A673 (cell line): ENCODE measurements around the gene PHF24. TPM values are rescaled to one million over a fixed set of nuclear protein-coding genes. Genes with fewer than 3 reads are reported as not detected.

Source experiments
- BruUV-seq: library from RNA; stranded (reverse); fragments of 400-500 nt; replicated peaks from 2 replicates; lab custom pipeline; 2021; lab: Mats Ljungman, UMichigan
- CTCF ChIA-PET: fragments of 300-600 bp; sonication (Branson Sonifier 250); formaldehyde crosslinking; loops from one replicate; lab custom pipeline; 2022; ENCODE audit warnings: antibody characterized with exemption; lab: Charles Lee
- POLR2A ChIA-PET: fragments of 300-600 bp; sonication (Branson Sonifier 250); formaldehyde crosslinking; loops from one replicate; lab custom pipeline; 2022; ENCODE audit warnings: antibody characterized with exemption; ENCODE audit not compliant: low non-redundant PET; lab: Charles Lee
- DNase-seq: peaks from one replicate; pipeline ENCODE4 v3.0.0-alpha.2; 2015; ENCODE audit warnings: low spot score
- H3K27ac ChIP-seq: fragments of 200-600 bp; sonication (generic); 2 replicates; pipeline ENCODE4 v1.5.1; 2016; ENCODE audit warnings: mixed run types, low read depth, mild to moderate bottlenecking, mixed read lengths, antibody characterized with exemption, low read length; ENCODE audit not compliant: poor library complexity, severe bottlenecking
- H3K27me3 ChIP-seq: fragments of 200-600 bp; sonication (generic); replicated peaks from 2 replicates; pipeline ENCODE4 v1.6.1; 2017; ENCODE audit warnings: mixed run types, low read depth, mild to moderate bottlenecking, mixed read lengths, antibody characterized with exemption, low read length; ENCODE audit not compliant: insufficient read depth, poor library complexity
- H3K36me3 ChIP-seq: fragments of 200-600 bp; sonication (generic); 2 replicates; pipeline ENCODE4 v1.6.1; 2016; ENCODE audit warnings: mixed run types, mild to moderate bottlenecking, mixed read lengths, antibody characterized with exemption, low read length; ENCODE audit not compliant: insufficient read depth, poor library complexity, severe bottlenecking
- H3K4me1 ChIP-seq: fragments of 200-600 bp; sonication (generic); 2 replicates; pipeline ENCODE4 v1.6.1; 2017; ENCODE audit warnings: mixed run types, mild to moderate bottlenecking, mixed read lengths, antibody characterized with exemption, low read length; ENCODE audit not compliant: insufficient read depth, poor library complexity, severe bottlenecking
- H3K4me3 ChIP-seq: fragments of 200-600 bp; sonication (generic); 2 replicates; pipeline ENCODE4 v1.5.1; 2016; ENCODE audit warnings: low read depth, mixed run types, mild to moderate bottlenecking, mixed read lengths, low read length; ENCODE audit not compliant: poor library complexity, severe bottlenecking
- H3K9me3 ChIP-seq: fragments of 200-600 bp; sonication (generic); 2 replicates; pipeline ENCODE4 v1.6.1; 2016; ENCODE audit warnings: mixed run types, low read depth, mild to moderate bottlenecking, mixed read lengths, antibody characterized with exemption, low read length; ENCODE audit not compliant: poor library complexity, severe bottlenecking
- CTCF ChIP-seq: fragments of 300-800, 200-600 bp; sonication (generic); conservative IDR thresholded peaks from 2 replicates; pipeline ENCODE4 v1.5.1; 2017; ENCODE audit warnings: low read depth, mild to moderate bottlenecking, antibody characterized with exemption, low read length, moderate library complexity, mixed read lengths
- EZH2 ChIP-seq: fragments of 200-600 bp; sonication (generic); IDR thresholded peaks from 2 replicates; pipeline ENCODE4 v1.6.1; 2017; ENCODE audit warnings: borderline replicate concordance, low read depth, mild to moderate bottlenecking, mixed read lengths, antibody characterized with exemption, low read length; ENCODE audit not compliant: poor library complexity, severe bottlenecking
- intact Hi-C: fragments of 100-400 bp; cut with micrococcal nuclease; formaldehyde crosslinking; loops from one replicate; pipeline ENCODE4 v1.10.0; 2022; ENCODE audit not compliant: unreplicated experiment
- total RNA-seq: library from RNA; stranded (reverse); gene quantifications from 2 replicates; pipeline ENCODE4 v1.2.3, GENCODE V29; 2021

PHF24 gene
- total RNA-seq, 1 experiment from 2014 or later: 0.13 TPM

GRCh38 chr9:34976441-34976840, 18.4 kb downstream of the PHF24 start:
- no peaks in the 10 kb centered on the region for H3K9me3 ChIP-seq
- POLR2A ChIA-PET: no interaction called here

GRCh38 chr9:34976992-34977391, 18.9 kb downstream of the PHF24 start:
- intact Hi-C loops: no loop called here

More at GRCh38 chr9:34976441-34976840, 18.4 kb downstream of the PHF24 start:
- H3K4me1 ChIP-seq: no peaks in the 10 kb centered on the region
- intact Hi-C loops: no loop called here
- TF ChIP-seq CTCF (no peak), EZH2 (no peak)
- BruUV-seq: no TSS peak
- CTCF ChIA-PET: no interaction called here
- no peak overlapping the region for H3K4me3 ChIP-seq
- H3K27me3 ChIP-seq: no peaks in the 10 kb centered on the region
- no peak overlapping the region for H3K27ac ChIP-seq
- DNase-seq: no peak
- no peaks in the 10 kb centered on the region for H3K36me3 ChIP-seq

DNA sequence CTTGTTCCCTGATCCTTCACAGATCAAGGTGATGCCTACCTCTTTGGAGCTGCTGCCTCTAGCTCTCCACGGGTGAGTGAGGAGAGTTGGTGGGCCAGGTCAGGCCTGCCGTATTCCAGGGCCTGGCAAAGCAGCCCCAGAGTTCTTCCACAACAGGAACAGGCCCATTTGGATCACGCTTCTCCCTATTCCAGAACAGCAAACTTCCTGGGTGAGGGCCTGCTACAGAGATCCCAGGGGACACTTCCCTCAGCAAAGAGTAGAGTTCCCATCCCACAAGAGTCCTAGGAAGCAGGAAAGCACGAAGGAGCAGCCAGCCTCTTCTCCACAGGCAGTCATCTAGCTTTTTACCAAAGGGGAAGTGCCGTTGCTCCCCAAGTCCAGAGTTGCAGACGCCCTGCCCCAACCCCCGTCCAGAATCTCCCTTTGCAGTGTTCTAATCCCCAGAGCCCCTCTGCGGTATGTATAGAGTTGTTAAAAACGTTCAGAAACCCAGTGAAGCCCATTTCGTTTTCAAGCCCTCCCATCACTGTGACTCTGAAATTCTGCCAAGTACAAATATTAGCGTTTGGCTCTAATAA, 22.2 kb downstream of the PHF24 start:
- no peak for TF ChIP-seq EZH2
- no peak for TF ChIP-seq CTCF
- Histone ChIP-seq H3K36me3 (no peaks in the 10 kb centered on the region), H3K27me3 (no peaks in the 10 kb centered on the region), H3K4me3 (no peak overlapping the region), H3K9me3 (no peaks in the 10 kb centered on the region), H3K27ac (no peak overlapping the region), H3K4me1 (no peaks in the 10 kb centered on the region)
- intact Hi-C loops: no loop called here
- ChIA-PET POLR2A (no interaction called here), CTCF (interaction anchor here (1.6 kb wide), 1 partner anchor 81 kb away, joined by 6 read pairs; no protein-coding TSS in a partner anchor)
- no peak for DNase-seq
- BruUV-seq: no TSS peak

More at GRCh38 chr9:34976992-34977391, 18.9 kb downstream of the PHF24 start:
- no TSS peak for BruUV-seq
- Histone ChIP-seq H3K9me3 (no peaks in the 10 kb centered on the region), H3K4me3 (no peak overlapping the region), H3K27ac (no peak overlapping the region), H3K27me3 (no peaks in the 10 kb centered on the region), H3K36me3 (no peaks in the 10 kb centered on the region), H3K4me1 (no peaks in the 10 kb centered on the region)
- ChIA-PET POLR2A (no interaction called here), CTCF (no interaction called here)
- no peak for TF ChIP-seq EZH2
- no peak for TF ChIP-seq CTCF
- DNase-seq: no peak
